HFFc6 (cell line): ENCODE measurements around the gene CNFN. TPM values are rescaled to one million over a fixed set of nuclear protein-coding genes. Genes with fewer than 3 reads are reported as not detected.

Experiments
- DNase-seq: peaks from one replicate; pipeline ENCODE4 v3.0.0-alpha.2; 2018
- H3K27ac Mint-ChIP-seq: 2 replicates; pipeline ENCODE4 v1.8.0; 2020; ENCODE audit warnings: mild to moderate bottlenecking, mixed read lengths
- H3K27me3 Mint-ChIP-seq: 2 replicates; pipeline ENCODE4 v1.8.0; 2021; ENCODE audit warnings: mild to moderate bottlenecking, moderate library complexity, mixed read lengths; ENCODE audit not compliant: insufficient read depth
- H3K36me3 Mint-ChIP-seq: 2 replicates; pipeline ENCODE4 v1.8.0; 2021; ENCODE audit warnings: low read depth, mixed read lengths
- H3K4me1 Mint-ChIP-seq: 2 replicates; pipeline ENCODE4 v1.8.0; 2020; ENCODE audit warnings: low read depth, mixed read lengths
- H3K4me3 Mint-ChIP-seq: 2 replicates; pipeline ENCODE4 v1.8.0; 2020; ENCODE audit warnings: mild to moderate bottlenecking, moderate library complexity, mixed read lengths
- H3K9me3 Mint-ChIP-seq: 2 replicates; pipeline ENCODE4 v1.8.0; 2020; ENCODE audit warnings: mild to moderate bottlenecking, mixed read lengths
- CTCF ChIP-seq: fragments of 200-600 bp; sonication (generic); IDR thresholded peaks from 2 replicates; pipeline ENCODE4 v1.5.0; 2021; ENCODE audit warnings: antibody characterized with exemption, mild to moderate bottlenecking
- total RNA-seq, 6 experiments: library from RNA; stranded (reverse); fragmentation: NEBNext Ultra II Directional; extraction: Animal tissue kit (Norgen Biotek cat#: 25700); gene quantifications; 2 replicates in 1 of 6; 3 replicates in 5 of 6; pipeline ENCODE4 v1.2.3, GENCODE V29; 2021

The CNFN gene
- total RNA-seq, 6 experiments from 2014 or later = 0.48 to 0.80 (median 0.68) TPM

DNA sequence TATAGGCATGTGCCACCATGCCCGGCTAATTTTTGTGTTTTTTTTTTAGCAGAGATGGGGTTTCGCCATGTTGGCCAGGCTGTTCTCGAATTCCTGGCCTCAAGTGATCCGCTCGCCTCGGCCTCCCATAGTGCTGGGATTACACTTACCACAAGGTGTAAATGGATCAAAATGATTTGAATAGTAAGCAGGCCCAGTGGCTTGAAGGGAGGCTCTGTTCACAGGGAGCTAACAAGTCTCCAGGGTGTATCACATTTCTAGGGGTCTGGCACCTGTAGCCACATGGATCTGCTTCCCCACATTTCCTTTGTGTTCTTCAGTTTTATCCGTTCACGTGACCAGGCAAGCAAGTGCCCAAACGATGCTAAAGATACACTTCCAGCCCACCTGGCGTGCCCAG lies 13.5 kb upstream of the CNFN start:
- Mint-ChIP-seq H3K27ac (no peak overlapping the region), H3K27me3 (peaks cover 1% of the 10 kb centered on the region), H3K4me1 (peaks cover 24% of the 10 kb centered on the region), H3K36me3 (peaks cover 12% of the 10 kb centered on the region), H3K9me3 (no peaks in the 10 kb centered on the region), H3K4me3 (no peak overlapping the region)
- TF ChIP-seq CTCF = no peak
- no peak for DNase-seq

DNA sequence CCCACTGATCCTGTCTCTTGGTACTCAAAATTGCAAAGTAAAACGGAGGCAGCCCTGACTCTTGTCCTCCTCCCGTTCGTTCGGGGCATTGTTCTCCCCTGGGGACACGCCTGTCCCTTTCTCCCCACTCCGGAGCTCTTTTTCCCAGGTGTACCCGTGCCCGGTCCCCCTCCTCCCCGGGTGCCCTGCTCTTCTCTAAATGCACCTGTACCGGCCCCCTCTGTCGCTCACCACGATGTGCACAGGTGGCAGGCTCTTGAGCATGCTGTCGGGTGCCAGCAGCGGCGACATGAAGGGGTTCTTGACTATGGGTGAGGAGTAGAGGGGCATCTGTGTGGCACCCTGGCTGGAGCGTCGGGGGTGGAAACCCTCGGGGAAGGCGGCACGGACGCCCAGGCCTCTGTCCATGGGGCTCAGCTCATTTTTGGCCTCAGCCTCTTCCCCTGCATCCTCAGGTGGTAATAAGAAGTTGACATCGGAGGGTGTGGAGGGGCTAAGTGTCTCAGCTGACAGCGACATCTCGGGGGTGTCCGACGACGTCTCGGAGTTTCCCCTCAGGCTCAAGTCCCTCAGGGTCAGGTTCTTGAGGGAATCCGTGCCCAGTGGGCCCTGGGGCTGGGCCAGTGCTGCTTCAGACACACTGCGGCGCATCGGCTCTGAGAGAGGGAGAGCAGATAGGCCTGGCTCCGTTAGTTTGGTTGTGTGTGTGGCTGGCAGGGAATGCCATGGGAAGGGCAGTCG lies 12.4 kb upstream of the CNFN start:
- TF ChIP-seq CTCF = no peak
- H3K9me3 Mint-ChIP-seq = no peaks in the 10 kb centered on the region
- peaks cover 5% of the 10 kb centered on the region; the same call in 1 of the 2 replicates for H3K36me3 Mint-ChIP-seq
- H3K27ac Mint-ChIP-seq = no peak overlapping the region
- H3K4me3 Mint-ChIP-seq = peak overlapping the region; percentile 81
- H3K4me1 Mint-ChIP-seq = peaks cover 32% of the 10 kb centered on the region
- no peak for DNase-seq
- peaks cover 1% of the 10 kb centered on the region for H3K27me3 Mint-ChIP-seq

GRCh38 chr19:42401365-42402303 lies 11.5 kb upstream of the CNFN start:
- H3K4me3 Mint-ChIP-seq = peak overlapping the region; percentile 81
- no peaks in the 10 kb centered on the region for H3K9me3 Mint-ChIP-seq
- peaks cover 1% of the 10 kb centered on the region for H3K27me3 Mint-ChIP-seq
- peak; percentile 60 for DNase-seq
- peaks cover 38% of the 10 kb centered on the region for H3K4me1 Mint-ChIP-seq
- H3K27ac Mint-ChIP-seq = peak overlapping the region; percentile 43; the same call in 1 of the 2 replicates
- peak; percentile 98 for TF ChIP-seq CTCF
- H3K36me3 Mint-ChIP-seq = peaks cover 5% of the 10 kb centered on the region; the same call in 1 of the 2 replicates

GRCh38 chr19:42400404-42400803 lies 10.3 kb upstream of the CNFN start:
- no peak for DNase-seq
- Mint-ChIP-seq H3K4me3 (no peak overlapping the region), H3K9me3 (no peaks in the 10 kb centered on the region), H3K36me3 (peaks cover 5% of the 10 kb centered on the region; the same call in 1 of the 2 replicates), H3K27ac (no peak overlapping the region), H3K27me3 (peaks cover 1% of the 10 kb centered on the region), H3K4me1 (peaks cover 48% of the 10 kb centered on the region)
- TF ChIP-seq CTCF = no peak

DNA sequence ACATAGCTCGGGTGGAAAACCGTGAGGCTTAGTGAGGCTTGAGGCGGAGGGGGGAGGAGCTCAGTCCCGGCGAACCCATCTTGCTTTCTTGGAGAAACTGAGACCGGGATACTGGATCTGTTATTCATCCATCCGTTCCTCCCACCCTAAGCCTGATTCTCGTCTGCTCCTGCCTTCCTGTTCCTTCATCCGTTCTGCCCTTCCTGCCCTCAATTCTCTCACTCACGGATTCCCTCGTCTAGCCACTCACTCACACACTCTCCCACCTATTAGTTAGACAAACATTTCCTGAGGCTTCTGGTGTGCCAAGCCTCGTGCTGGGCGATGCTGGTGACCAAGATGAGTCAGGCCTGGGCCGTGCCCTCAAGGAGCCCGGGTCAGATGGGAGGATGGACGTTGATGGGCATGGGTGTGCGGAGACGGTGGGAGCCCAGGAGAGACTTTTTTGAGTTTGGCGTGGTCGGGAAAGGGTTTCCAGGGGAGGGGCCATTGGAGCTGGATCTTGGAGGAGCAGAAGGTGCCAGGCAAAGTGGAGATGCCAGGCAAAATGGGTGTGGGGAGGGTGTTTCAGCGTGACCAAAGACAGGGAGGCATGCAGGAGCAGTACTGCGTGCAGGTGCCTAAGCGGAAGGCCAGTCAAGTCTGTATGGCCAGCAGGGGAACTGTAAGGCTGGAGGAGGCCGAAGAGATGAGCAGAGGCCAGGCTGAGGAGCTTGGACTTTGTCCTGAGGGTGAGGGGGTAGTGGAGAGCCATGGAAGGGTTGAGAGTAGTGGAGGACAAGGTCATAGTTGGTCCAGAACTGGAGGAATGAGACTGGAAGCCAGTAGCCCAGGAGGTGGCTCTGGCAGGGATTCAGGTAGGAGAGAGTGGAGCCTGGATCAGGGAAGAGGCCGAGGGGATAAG lies 7.4 kb upstream of the CNFN start:
- H3K27me3 Mint-ChIP-seq = no peaks in the 10 kb centered on the region; the same call in 1 of the 2 replicates
- H3K9me3 Mint-ChIP-seq = no peaks in the 10 kb centered on the region
- peak overlapping the region; percentile 98 for H3K27ac Mint-ChIP-seq
- no peak for TF ChIP-seq CTCF
- H3K36me3 Mint-ChIP-seq = peaks cover 5% of the 10 kb centered on the region; the same call in 1 of the 2 replicates
- peaks cover 48% of the 10 kb centered on the region for H3K4me1 Mint-ChIP-seq
- H3K4me3 Mint-ChIP-seq = peak overlapping the region; percentile 91
- no peak for DNase-seq
